Activated T-cell treated with anti-CD3 and anti-CD28 coated beads, Interleukin-2, amount 50 U/mL, for 24 hours (primary cell): Measurements from ENCODE around the gene HAVCR1.
A peak's percentile ranks its signal among the peaks of the same experiment; 100 is the strongest.

Experiments
- DNase-seq: peaks from one replicate; pipeline ENCODE4 v3.0.0-alpha.2; 2020
- H3K27ac Mint-ChIP-seq: 2 replicates; pipeline ENCODE4 v1.8.0; 2020; ENCODE audit warnings: mild to moderate bottlenecking, mixed read lengths
- H3K27me3 Mint-ChIP-seq: 2 replicates; pipeline ENCODE4 v1.8.0; 2020; ENCODE audit warnings: mixed read lengths
- H3K36me3 Mint-ChIP-seq: 2 replicates; pipeline ENCODE4 v1.8.0; 2020; ENCODE audit warnings: low read depth, mixed read lengths
- H3K4me1 Mint-ChIP-seq: 2 replicates; pipeline ENCODE4 v1.8.0; 2020; ENCODE audit warnings: low read depth, mixed read lengths
- H3K4me3 Mint-ChIP-seq: 2 replicates; pipeline ENCODE4 v1.8.0; 2020; ENCODE audit warnings: mild to moderate bottlenecking, moderate library complexity, mixed read lengths
- H3K9me3 Mint-ChIP-seq: 2 replicates; pipeline ENCODE4 v1.8.0; 2020; ENCODE audit warnings: mixed read lengths

HAVCR1 gene

GRCh38 chr5:157059093-157059539 is at the start of gene HAVCR1:
Gene HAVCR1 (minus strand): TSS chr5:157059116. CDS start chr5:157057943, 1,173 bp downstream.
- Mint-ChIP-seq H3K4me3 (no peak within 1 kb of the TSS), H3K27ac (no peak within 1 kb of the TSS)

GRCh38 chr5:157107508-157107907 is 48.6 kb upstream of the HAVCR1 start:
- peak overlapping the region; percentile 89 for H3K27ac Mint-ChIP-seq
- no peaks in the 10 kb centered on the region for H3K27me3 Mint-ChIP-seq
- H3K4me3 Mint-ChIP-seq = peak overlapping the region; percentile 71
- H3K9me3 Mint-ChIP-seq = no peaks in the 10 kb centered on the region
- peaks cover 20% of the 10 kb centered on the region for H3K36me3 Mint-ChIP-seq
- DNase-seq = no peak
- H3K4me1 Mint-ChIP-seq = peaks cover 55% of the 10 kb centered on the region

More at GRCh38 chr5:157059093-157059539, at the start of gene HAVCR1:
- Mint-ChIP-seq H3K9me3 (no peaks in the 10 kb centered on the region), H3K4me1 (no peaks in the 10 kb centered on the region), H3K36me3 (no peaks in the 10 kb centered on the region), H3K27me3 (no peaks in the 10 kb centered on the region)
- no peak for DNase-seq

- DNase-seq = peak; percentile 42
- Mint-ChIP-seq H3K27ac (peak overlapping the region; percentile 89), H3K4me1 (peaks cover 55% of the 10 kb centered on the region), H3K27me3 (no peaks in the 10 kb centered on the region), H3K4me3 (peak overlapping the region; percentile 71), H3K36me3 (peaks cover 22% of the 10 kb centered on the region), H3K9me3 (no peaks in the 10 kb centered on the region)
Observed at GRCh38 chr5:157106630-157107461, 47.9 kb upstream of the HAVCR1 start.

GRCh38 chr5:157100140-157100679 is 41.3 kb upstream of the HAVCR1 start:
- peak; percentile 59 for DNase-seq
- peaks cover 36% of the 10 kb centered on the region for H3K4me1 Mint-ChIP-seq
- no peaks in the 10 kb centered on the region for H3K27me3 Mint-ChIP-seq
- peak overlapping the region; percentile 97 for H3K27ac Mint-ChIP-seq
- peaks cover 26% of the 10 kb centered on the region for H3K36me3 Mint-ChIP-seq
- H3K4me3 Mint-ChIP-seq = peak overlapping the region; percentile 39
- no peaks in the 10 kb centered on the region for H3K9me3 Mint-ChIP-seq

GRCh38 chr5:157088342-157088990 is 29.6 kb upstream of the HAVCR1 start:
- H3K36me3 Mint-ChIP-seq = peaks cover 49% of the 10 kb centered on the region
- no peak for DNase-seq
- peaks cover 3% of the 10 kb centered on the region for H3K4me1 Mint-ChIP-seq
- no peak overlapping the region for H3K4me3 Mint-ChIP-seq
- H3K27ac Mint-ChIP-seq = no peak overlapping the region
- no peaks in the 10 kb centered on the region for H3K9me3 Mint-ChIP-seq
- no peaks in the 10 kb centered on the region for H3K27me3 Mint-ChIP-seq

GRCh38 chr5:157086751-157087359 is 27.9 kb upstream of the HAVCR1 start:
- no peaks in the 10 kb centered on the region for H3K9me3 Mint-ChIP-seq
- no peak overlapping the region for H3K4me3 Mint-ChIP-seq
- DNase-seq = no peak
- H3K27ac Mint-ChIP-seq = no peak overlapping the region
- H3K27me3 Mint-ChIP-seq = no peaks in the 10 kb centered on the region
- H3K4me1 Mint-ChIP-seq = peaks cover 3% of the 10 kb centered on the region
- peaks cover 48% of the 10 kb centered on the region for H3K36me3 Mint-ChIP-seq

- no peak overlapping the region for H3K4me3 Mint-ChIP-seq
- H3K27ac Mint-ChIP-seq = no peak overlapping the region
- peaks cover 43% of the 10 kb centered on the region for H3K36me3 Mint-ChIP-seq
- H3K27me3 Mint-ChIP-seq = no peaks in the 10 kb centered on the region
- no peaks in the 10 kb centered on the region for H3K9me3 Mint-ChIP-seq
- peaks cover 3% of the 10 kb centered on the region for H3K4me1 Mint-ChIP-seq
- no peak for DNase-seq
Observed at GRCh38 chr5:157085930-157086329, 27.0 kb upstream of the HAVCR1 start.

- DNase-seq = no peak
- Mint-ChIP-seq H3K27ac (no peak overlapping the region), H3K27me3 (no peaks in the 10 kb centered on the region), H3K4me3 (no peak overlapping the region), H3K4me1 (peaks cover 9% of the 10 kb centered on the region), H3K36me3 (peaks cover 2% of the 10 kb centered on the region), H3K9me3 (no peaks in the 10 kb centered on the region)
Observed at GRCh38 chr5:157080286-157080685, 21.4 kb upstream of the HAVCR1 start.

GRCh38 chr5:157076558-157076957 is 17.6 kb upstream of the HAVCR1 start:
- no peaks in the 10 kb centered on the region for H3K27me3 Mint-ChIP-seq
- H3K4me1 Mint-ChIP-seq = peaks cover 34% of the 10 kb centered on the region
- no peak overlapping the region for H3K27ac Mint-ChIP-seq
- H3K36me3 Mint-ChIP-seq = no peaks in the 10 kb centered on the region
- H3K9me3 Mint-ChIP-seq = no peaks in the 10 kb centered on the region
- no peak for DNase-seq
- H3K4me3 Mint-ChIP-seq = no peak overlapping the region

GRCh38 chr5:157072508-157072907 is 13.6 kb upstream of the HAVCR1 start:
- peaks cover 34% of the 10 kb centered on the region for H3K4me1 Mint-ChIP-seq
- no peak overlapping the region for H3K27ac Mint-ChIP-seq

GRCh38 chr5:157069949-157070348 is 11.0 kb upstream of the HAVCR1 start:
- H3K4me1 Mint-ChIP-seq = peaks cover 24% of the 10 kb centered on the region
- no peak overlapping the region for H3K27ac Mint-ChIP-seq

More at GRCh38 chr5:157072508-157072907, 13.6 kb upstream of the HAVCR1 start:
- Mint-ChIP-seq H3K27me3 (no peaks in the 10 kb centered on the region), H3K36me3 (no peaks in the 10 kb centered on the region), H3K9me3 (no peaks in the 10 kb centered on the region), H3K4me3 (no peak overlapping the region)
- DNase-seq = no peak

GRCh38 chr5:157068785-157069184 is 9.9 kb upstream of the HAVCR1 start:
- Mint-ChIP-seq H3K9me3 (no peaks in the 10 kb centered on the region), H3K36me3 (no peaks in the 10 kb centered on the region), H3K27ac (no peak overlapping the region), H3K27me3 (no peaks in the 10 kb centered on the region), H3K4me3 (no peak overlapping the region), H3K4me1 (peaks cover 19% of the 10 kb centered on the region)
- no peak for DNase-seq

More at GRCh38 chr5:157069949-157070348, 11.0 kb upstream of the HAVCR1 start:
- DNase-seq = no peak
- no peak overlapping the region for H3K4me3 Mint-ChIP-seq
- no peaks in the 10 kb centered on the region for H3K27me3 Mint-ChIP-seq
- no peaks in the 10 kb centered on the region for H3K9me3 Mint-ChIP-seq
- H3K36me3 Mint-ChIP-seq = no peaks in the 10 kb centered on the region

GRCh38 chr5:157068339-157068738 is 9.4 kb upstream of the HAVCR1 start:
- Mint-ChIP-seq H3K27me3 (no peaks in the 10 kb centered on the region), H3K9me3 (no peaks in the 10 kb centered on the region), H3K27ac (no peak overlapping the region), H3K36me3 (no peaks in the 10 kb centered on the region), H3K4me3 (no peak overlapping the region), H3K4me1 (peaks cover 16% of the 10 kb centered on the region)
- no peak for DNase-seq

GRCh38 chr5:157067005-157067404 is 8.1 kb upstream of the HAVCR1 start:
- Mint-ChIP-seq H3K27ac (no peak overlapping the region), H3K9me3 (no peaks in the 10 kb centered on the region), H3K36me3 (no peaks in the 10 kb centered on the region), H3K4me3 (no peak overlapping the region), H3K4me1 (peaks cover 6% of the 10 kb centered on the region), H3K27me3 (no peaks in the 10 kb centered on the region)
- no peak for DNase-seq
